Measurements from ENCODE around the gene KIF19.

KIF19 gene

GRCh38 chr17:74383141-74383540, 57.1 kb downstream of the KIF19 start:
- ATAC-seq, result no peak; the same call in 2 of the 3 replicates
- TF ChIP-seq ZNF8 (CRISPR knock-in tag; IDR thresholded peaks at IDR 0.05), result no peak
- no peak for TF ChIP-seq BACH2 (CRISPR knock-in tag; IDR thresholded peaks at IDR 0.05; ENCODE audit: borderline replicate concordance)
- no peak for TF ChIP-seq GLIS3 (CRISPR knock-in tag; IDR thresholded peaks at IDR 0.05)
- no peak for TF ChIP-seq ZNF565 (CRISPR knock-in tag; conservative IDR thresholded peaks at IDR 0.05; ENCODE audit: low read depth)
- no peak for TF ChIP-seq TOX (CRISPR knock-in tag; IDR thresholded peaks at IDR 0.05; ENCODE audit: borderline replicate concordance)
- no peak for TF ChIP-seq TCF4 (CRISPR knock-in tag; IDR thresholded peaks at IDR 0.05; ENCODE audit: borderline replicate concordance)
- TF ChIP-seq RARB (CRISPR knock-in tag; IDR thresholded peaks at IDR 0.05), result no peak
- TF ChIP-seq PATZ1 (CRISPR knock-in tag; IDR thresholded peaks at IDR 0.05; ENCODE audit: borderline replicate concordance), result no peak
- no peak for TF ChIP-seq ZFP3 (CRISPR knock-in tag; IDR thresholded peaks at IDR 0.05)
- no peak for TF ChIP-seq OSR1 (CRISPR knock-in tag; IDR thresholded peaks at IDR 0.05)
- no peak for TF ChIP-seq ISL1 (CRISPR knock-in tag; IDR thresholded peaks at IDR 0.05)
- TF ChIP-seq CSRNP3 (CRISPR knock-in tag; IDR thresholded peaks at IDR 0.05), result no peak
- TF ChIP-seq ZC3H10 (CRISPR knock-in tag; IDR thresholded peaks at IDR 0.05), result no peak
- no peak for TF ChIP-seq ZFP30 (CRISPR knock-in tag; IDR thresholded peaks at IDR 0.05)
- TF ChIP-seq TSHZ2 (CRISPR knock-in tag; IDR thresholded peaks at IDR 0.05), result no peak
- no peak for TF ChIP-seq POU6F1 (CRISPR knock-in tag; IDR thresholded peaks at IDR 0.05; ENCODE audit: borderline replicate concordance, low read depth)
- TF ChIP-seq ZNF70 (CRISPR knock-in tag; IDR thresholded peaks at IDR 0.05), result no peak
- no peak for TF ChIP-seq PPARA (CRISPR knock-in tag; IDR thresholded peaks at IDR 0.05; ENCODE audit: borderline replicate concordance)

GRCh38 chr17:74385201-74385600, 59.2 kb downstream of the KIF19 start:
- ATAC-seq, result no peak
- TF ChIP-seq ZC3H10 (CRISPR knock-in tag; IDR thresholded peaks at IDR 0.05) (no peak), OSR1 (CRISPR knock-in tag; IDR thresholded peaks at IDR 0.05) (no peak), PATZ1 (CRISPR knock-in tag; IDR thresholded peaks at IDR 0.05; ENCODE audit: borderline replicate concordance) (no peak), CREB5 (CRISPR knock-in tag; IDR thresholded peaks at IDR 0.05; ENCODE audit: low read depth) (no peak), ZNF565 (CRISPR knock-in tag; conservative IDR thresholded peaks at IDR 0.05; ENCODE audit: low read depth) (no peak), TOX (CRISPR knock-in tag; IDR thresholded peaks at IDR 0.05; ENCODE audit: borderline replicate concordance) (no peak), ZFP3 (CRISPR knock-in tag; IDR thresholded peaks at IDR 0.05) (no peak), TCF4 (CRISPR knock-in tag; IDR thresholded peaks at IDR 0.05; ENCODE audit: borderline replicate concordance) (no peak), ISL1 (CRISPR knock-in tag; IDR thresholded peaks at IDR 0.05) (no peak), ESRRG (CRISPR knock-in tag; IDR thresholded peaks at IDR 0.05) (no peak), ARNTL (CRISPR knock-in tag; IDR thresholded peaks at IDR 0.05; ENCODE audit: borderline replicate concordance, low read depth) (no peak), POU6F1 (CRISPR knock-in tag; IDR thresholded peaks at IDR 0.05; ENCODE audit: borderline replicate concordance, low read depth) (no peak), PPARA (CRISPR knock-in tag; IDR thresholded peaks at IDR 0.05; ENCODE audit: borderline replicate concordance) (no peak), ZFP30 (CRISPR knock-in tag; IDR thresholded peaks at IDR 0.05) (no peak), BACH2 (CRISPR knock-in tag; IDR thresholded peaks at IDR 0.05; ENCODE audit: borderline replicate concordance) (no peak), SNAI2 (CRISPR knock-in tag; IDR thresholded peaks at IDR 0.05) (no peak), ZNF8 (CRISPR knock-in tag; IDR thresholded peaks at IDR 0.05) (no peak), CSDC2 (CRISPR knock-in tag; IDR thresholded peaks at IDR 0.05) (no peak), ZNF70 (CRISPR knock-in tag; IDR thresholded peaks at IDR 0.05) (no peak), TSHZ2 (CRISPR knock-in tag; IDR thresholded peaks at IDR 0.05) (no peak)
